ENCODE data around the gene SP3.

Gene SP3

GRCh38 chr2:173993459-173993858 is 28.3 kb upstream of the SP3 start:
- no peak for DNase-seq

GRCh38 chr2:173991856-173992588 is 26.8 kb upstream of the SP3 start:
- DNase-seq, result no peak

GRCh38 chr2:173990970-173991819 is 26.0 kb upstream of the SP3 start:
- no peak for DNase-seq

- no peak for DNase-seq
These were observed 25.1 kb upstream of the SP3 start for GRCh38 chr2:173990245-173990644.

- no peak for DNase-seq
These were observed 24.7 kb upstream of the SP3 start for GRCh38 chr2:173989884-173990215.

- DNase-seq, result no peak
These were observed 24.1 kb upstream of the SP3 start for GRCh38 chr2:173989160-173989883.

GRCh38 chr2:173986805-173987204 is 21.6 kb upstream of the SP3 start:
- DNase-seq, result no peak

- DNase-seq, result no peak
These were observed 20.4 kb upstream of the SP3 start for GRCh38 chr2:173985605-173985992.

- no peak for DNase-seq
These were observed 19.9 kb upstream of the SP3 start for GRCh38 chr2:173984866-173985604.

- DNase-seq, result no peak
These were observed 18.3 kb upstream of the SP3 start for GRCh38 chr2:173983391-173983871.

- DNase-seq, result no peak
These were observed 17.7 kb upstream of the SP3 start for GRCh38 chr2:173982918-173983317.

- DNase-seq, result no peak
These were observed 17.1 kb upstream of the SP3 start for GRCh38 chr2:173982182-173982714.

- no peak for DNase-seq
These were observed 16.3 kb upstream of the SP3 start for GRCh38 chr2:173981520-173981919.

- no peak for DNase-seq
These were observed 14.7 kb upstream of the SP3 start for GRCh38 chr2:173979751-173980351.

GRCh38 chr2:173978447-173978846 is 13.3 kb upstream of the SP3 start:
- DNase-seq, result no peak

GRCh38 chr2:173972636-173973035 is 7.5 kb upstream of the SP3 start:
- no peak for DNase-seq

GRCh38 chr2:173972165-173972564 is 7.0 kb upstream of the SP3 start:
- no peak for DNase-seq

GRCh38 chr2:173970516-173970924 is 5.3 kb upstream of the SP3 start:
- no peak for DNase-seq

- no peak for DNase-seq
These were observed 4.7 kb upstream of the SP3 start for GRCh38 chr2:173969886-173970285.

- DNase-seq, result no peak
These were observed 3.4 kb upstream of the SP3 start for GRCh38 chr2:173968551-173968950.

- DNase-seq, result no peak
These were observed 1.3 kb upstream of the SP3 start for GRCh38 chr2:173966274-173967098.

All from cortex of kidney (tissue), 1 donor.